GM12878 (cell line): ENCODE results near the gene MYCBP2. TPM values are rescaled to one million over a fixed set of nuclear protein-coding genes. Genes with fewer than 3 reads are reported as not detected.

Source experiments
- ATF2 ChIP-seq: IDR thresholded peaks from 2 replicates; pipeline ENCODE4 v1.6.1; 2012; ENCODE audit warnings: low read length, inconsistent platforms
- BCL11A ChIP-seq: IDR thresholded peaks from 2 replicates; pipeline ENCODE4 v1.6.1; 2011; ENCODE audit warnings: low read depth, low read length
- BHLHE40 ChIP-seq, 2 experiments: fragments of 450-650 bp in 1 of 2; IDR thresholded peaks; 2 replicates each; pipeline ENCODE4 v1.6.1; 2011 to 2017; ENCODE audit warnings: low read depth in 2 of 2, borderline replicate concordance in 1 of 2, improper control_type of control experiment in 1 of 2, low read length in 1 of 2, mild to moderate bottlenecking in 1 of 2
- CBX3 ChIP-seq: fragments of 200-600 bp; sonication (generic); IDR thresholded peaks from 2 replicates; pipeline ENCODE4 v1.6.1; 2016; ENCODE audit warnings: low read depth, borderline replicate concordance
- HCFC1 ChIP-seq: fragments of 150-350 bp; IDR thresholded peaks from 2 replicates; pipeline ENCODE4 v1.6.1; 2014; ENCODE audit warnings: low read length
- IRF3 ChIP-seq: fragments of 450-650 bp; IDR thresholded peaks from 2 replicates; pipeline ENCODE4 v1.6.1; 2014; ENCODE audit warnings: mild to moderate bottlenecking
- NFXL1 ChIP-seq: fragments of 450-650 bp; IDR thresholded peaks from 2 replicates; pipeline ENCODE4 v1.6.1; 2017; ENCODE audit warnings: antibody characterized with exemption, mild to moderate bottlenecking, borderline replicate concordance
- NR2C1 ChIP-seq: fragments of 450-650 bp; IDR thresholded peaks from 2 replicates; pipeline ENCODE4 v1.6.1; 2017; ENCODE audit warnings: antibody characterized with exemption, mild to moderate bottlenecking, moderate library complexity
- POLR2AphosphoS5 ChIP-seq: IDR thresholded peaks from 2 replicates; pipeline ENCODE4 v1.6.1; 2011; ENCODE audit warnings: mild to moderate bottlenecking, low read length, inconsistent platforms
- YBX1 ChIP-seq: fragments of 450-650 bp; IDR thresholded peaks from 2 replicates; pipeline ENCODE4 v1.6.1; 2016; ENCODE audit warnings: antibody characterized with exemption
- ZNF207 ChIP-seq: fragments of 450-650 bp; IDR thresholded peaks from 2 replicates; pipeline ENCODE4 v1.6.1; 2014; ENCODE audit warnings: antibody characterized with exemption, mild to moderate bottlenecking, borderline replicate concordance
- polyA plus RNA-seq, 11 experiments: library from polyadenylated mRNA; depleted of rRNA in 4 of 11; unstranded in 6 of 11; stranded (reverse) in 5 of 11; fragments of >200 nt; fragmentation: Nextera tagmentation in 4 of 11; fragmentation: Illumina TruSeq in 1 of 11; extraction: Ambion mirVana in 4 of 11; extraction: Trizol in 1 of 11; gene quantifications; 1 replicate in 1 of 11; 2 replicates in 10 of 11; pipeline versions ENCODE4 v1.2.1 to v1.2.3, GENCODE V29; 2011 to 2016; ENCODE audit warnings: inconsistent platforms in 2 of 11, missing spikeins in 2 of 11, low read depth in 1 of 11
- total RNA-seq, 4 experiments: library from RNA; depleted of rRNA in 3 of 4; stranded (reverse); fragments of >200 nt in 3 of 4; fragmentation: Illumina TruSeq in 1 of 4; extraction: Trizol in 1 of 4; gene quantifications; 2 replicates each; pipeline versions ENCODE4 v1.2.1 to v1.2.3, GENCODE V29; 2013 to 2021
- TF ChIP-seq, protein P1 (sequence below): fragments of 450-650 bp; IDR thresholded peaks from 2 replicates; pipeline ENCODE4 v1.6.1; 2016; ENCODE audit warnings: mild to moderate bottlenecking, moderate library complexity, borderline replicate concordance
- TF ChIP-seq, protein P2 (sequence below): fragments of 450-650 bp; IDR thresholded peaks from 2 replicates; pipeline ENCODE4 v1.6.1; 2018; ENCODE audit warnings: mild to moderate bottlenecking, low read depth, moderate library complexity; ENCODE audit not compliant: partially characterized antibody
- TF ChIP-seq, protein P3 (sequence below): fragments of 450-650 bp; formaldehyde crosslinking; IDR thresholded peaks from 2 replicates; pipeline ENCODE4 v1.4.0; 2022; ENCODE audit warnings: mild to moderate bottlenecking, moderate library complexity

Gene MYCBP2
- total and polyA plus RNA-seq, 10 of the 15 experiments (the other 5 are each of a cell fraction or from before 2014, with no cell fraction given): 51.9 to 152 (median 98.2) TPM

DNA sequence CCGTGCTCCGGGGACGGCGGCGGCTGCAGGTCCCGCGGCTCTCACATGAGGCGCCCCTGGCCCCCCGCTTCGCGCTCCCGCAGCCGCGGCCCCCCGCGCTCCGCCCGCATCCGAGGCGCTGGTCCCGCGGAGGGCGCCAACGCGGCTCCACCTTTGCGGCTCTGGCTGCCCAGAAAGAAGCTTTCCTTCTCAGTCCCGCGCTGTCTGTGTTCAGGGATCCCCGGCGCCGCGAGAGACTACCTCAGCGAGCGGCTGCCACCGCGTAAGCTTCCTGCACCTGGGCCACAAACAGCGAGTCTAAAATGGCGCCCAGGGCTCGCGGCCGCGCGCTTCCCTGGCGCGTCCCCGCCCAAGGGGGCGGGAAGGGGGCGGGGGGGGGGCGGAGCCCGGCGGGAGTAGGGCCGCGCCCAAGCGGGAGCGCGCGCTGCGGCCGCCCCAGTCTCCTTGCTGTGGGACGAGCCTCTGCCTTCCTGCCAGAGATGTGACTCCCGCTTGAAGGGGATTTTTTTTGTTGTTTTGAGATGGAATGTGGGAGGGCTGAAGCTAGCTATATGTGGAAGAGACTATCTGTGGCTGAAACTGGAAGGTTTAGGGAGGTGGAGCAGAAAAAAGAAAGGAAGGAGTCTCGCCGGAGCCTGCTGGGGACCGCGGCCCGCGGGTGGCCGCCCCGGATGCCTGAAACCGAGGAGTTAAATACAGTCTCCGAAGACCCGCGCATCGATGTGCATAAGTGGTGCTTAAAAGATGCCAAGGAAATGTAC lies 299.9 kb downstream of the MYCBP2 start, which contains the start of gene FBXL3 (continued):
- TF ChIP-seq ATF2 (no peak), NFXL1 (no peak), CBX3 (no peak), POLR2AphosphoS5 (peak; percentile 71), ZNF207 (0 out of 2 replicates have a peak, but pooled peaks have one; percentile 74), NR2C1 (no peak), BCL11A (0 out of 2 replicates have a peak, but pooled peaks have one; percentile 11), HCFC1 (peak; percentile 43; the same call in 1 of the 2 replicates), YBX1 (no peak), IRF3 (no peak), BHLHE40 (IDR thresholded peaks at IDR 0.05; ENCODE audit: borderline replicate concordance in 1 of 2, low read depth in 2 of 2, low read length in 1 of 2) (no peak)
- TF ChIP-seq, protein P1, sequence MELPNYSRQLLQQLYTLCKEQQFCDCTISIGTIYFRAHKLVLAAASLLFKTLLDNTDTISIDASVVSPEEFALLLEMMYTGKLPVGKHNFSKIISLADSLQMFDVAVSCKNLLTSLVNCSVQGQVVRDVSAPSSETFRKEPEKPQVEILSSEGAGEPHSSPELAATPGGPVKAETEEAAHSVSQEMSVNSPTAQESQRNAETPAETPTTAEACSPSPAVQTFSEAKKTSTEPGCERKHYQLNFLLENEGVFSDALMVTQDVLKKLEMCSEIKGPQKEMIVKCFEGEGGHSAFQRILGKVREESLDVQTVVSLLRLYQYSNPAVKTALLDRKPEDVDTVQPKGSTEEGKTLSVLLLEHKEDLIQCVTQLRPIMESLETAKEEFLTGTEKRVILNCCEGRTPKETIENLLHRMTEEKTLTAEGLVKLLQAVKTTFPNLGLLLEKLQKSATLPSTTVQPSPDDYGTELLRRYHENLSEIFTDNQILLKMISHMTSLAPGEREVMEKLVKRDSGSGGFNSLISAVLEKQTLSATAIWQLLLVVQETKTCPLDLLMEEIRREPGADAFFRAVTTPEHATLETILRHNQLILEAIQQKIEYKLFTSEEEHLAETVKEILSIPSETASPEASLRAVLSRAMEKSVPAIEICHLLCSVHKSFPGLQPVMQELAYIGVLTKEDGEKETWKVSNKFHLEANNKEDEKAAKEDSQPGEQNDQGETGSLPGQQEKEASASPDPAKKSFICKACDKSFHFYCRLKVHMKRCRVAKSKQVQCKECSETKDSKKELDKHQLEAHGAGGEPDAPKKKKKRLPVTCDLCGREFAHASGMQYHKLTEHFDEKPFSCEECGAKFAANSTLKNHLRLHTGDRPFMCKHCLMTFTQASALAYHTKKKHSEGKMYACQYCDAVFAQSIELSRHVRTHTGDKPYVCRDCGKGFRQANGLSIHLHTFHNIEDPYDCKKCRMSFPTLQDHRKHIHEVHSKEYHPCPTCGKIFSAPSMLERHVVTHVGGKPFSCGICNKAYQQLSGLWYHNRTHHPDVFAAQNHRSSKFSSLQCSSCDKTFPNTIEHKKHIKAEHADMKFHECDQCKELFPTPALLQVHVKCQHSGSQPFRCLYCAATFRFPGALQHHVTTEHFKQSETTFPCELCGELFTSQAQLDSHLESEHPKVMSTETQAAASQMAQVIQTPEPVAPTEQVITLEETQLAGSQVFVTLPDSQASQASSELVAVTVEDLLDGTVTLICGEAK: no peak
- TF ChIP-seq, protein P2, sequence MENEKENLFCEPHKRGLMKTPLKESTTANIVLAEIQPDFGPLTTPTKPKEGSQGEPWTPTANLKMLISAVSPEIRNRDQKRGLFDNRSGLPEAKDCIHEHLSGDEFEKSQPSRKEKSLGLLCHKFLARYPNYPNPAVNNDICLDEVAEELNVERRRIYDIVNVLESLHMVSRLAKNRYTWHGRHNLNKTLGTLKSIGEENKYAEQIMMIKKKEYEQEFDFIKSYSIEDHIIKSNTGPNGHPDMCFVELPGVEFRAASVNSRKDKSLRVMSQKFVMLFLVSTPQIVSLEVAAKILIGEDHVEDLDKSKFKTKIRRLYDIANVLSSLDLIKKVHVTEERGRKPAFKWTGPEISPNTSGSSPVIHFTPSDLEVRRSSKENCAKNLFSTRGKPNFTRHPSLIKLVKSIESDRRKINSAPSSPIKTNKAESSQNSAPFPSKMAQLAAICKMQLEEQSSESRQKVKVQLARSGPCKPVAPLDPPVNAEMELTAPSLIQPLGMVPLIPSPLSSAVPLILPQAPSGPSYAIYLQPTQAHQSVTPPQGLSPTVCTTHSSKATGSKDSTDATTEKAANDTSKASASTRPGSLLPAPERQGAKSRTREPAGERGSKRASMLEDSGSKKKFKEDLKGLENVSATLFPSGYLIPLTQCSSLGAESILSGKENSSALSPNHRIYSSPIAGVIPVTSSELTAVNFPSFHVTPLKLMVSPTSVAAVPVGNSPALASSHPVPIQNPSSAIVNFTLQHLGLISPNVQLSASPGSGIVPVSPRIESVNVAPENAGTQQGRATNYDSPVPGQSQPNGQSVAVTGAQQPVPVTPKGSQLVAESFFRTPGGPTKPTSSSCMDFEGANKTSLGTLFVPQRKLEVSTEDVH: no peak
- TF ChIP-seq, protein P3, sequence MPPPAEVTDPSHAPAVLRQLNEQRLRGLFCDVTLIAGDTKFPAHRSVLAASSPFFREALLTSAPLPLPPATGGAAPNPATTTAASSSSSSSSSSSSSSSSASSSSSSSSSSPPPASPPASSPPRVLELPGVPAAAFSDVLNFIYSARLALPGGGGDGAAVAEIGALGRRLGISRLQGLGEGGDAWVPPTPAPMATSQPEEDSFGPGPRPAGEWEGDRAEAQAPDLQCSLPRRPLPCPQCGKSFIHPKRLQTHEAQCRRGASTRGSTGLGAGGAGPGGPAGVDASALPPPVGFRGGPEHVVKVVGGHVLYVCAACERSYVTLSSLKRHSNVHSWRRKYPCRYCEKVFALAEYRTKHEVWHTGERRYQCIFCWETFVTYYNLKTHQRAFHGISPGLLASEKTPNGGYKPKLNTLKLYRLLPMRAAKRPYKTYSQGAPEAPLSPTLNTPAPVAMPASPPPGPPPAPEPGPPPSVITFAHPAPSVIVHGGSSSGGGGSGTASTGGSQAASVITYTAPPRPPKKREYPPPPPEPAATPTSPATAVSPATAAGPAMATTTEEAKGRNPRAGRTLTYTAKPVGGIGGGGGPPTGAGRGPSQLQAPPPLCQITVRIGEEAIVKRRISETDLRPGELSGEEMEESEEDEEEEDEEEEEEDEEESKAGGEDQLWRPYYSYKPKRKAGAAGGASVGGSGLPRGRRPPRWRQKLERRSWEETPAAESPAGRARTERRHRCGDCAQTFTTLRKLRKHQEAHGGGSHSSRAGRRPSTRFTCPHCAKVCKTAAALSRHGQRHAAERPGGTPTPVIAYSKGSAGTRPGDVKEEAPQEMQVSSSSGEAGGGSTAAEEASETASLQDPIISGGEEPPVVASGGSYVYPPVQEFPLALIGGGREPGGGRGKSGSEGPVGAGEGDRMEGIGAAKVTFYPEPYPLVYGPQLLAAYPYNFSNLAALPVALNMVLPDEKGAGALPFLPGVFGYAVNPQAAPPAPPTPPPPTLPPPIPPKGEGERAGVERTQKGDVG (CRISPR knock-in tag): no peak
